ENCODE measurements around the gene HNF4A. TPM values are rescaled to one million over a fixed set of nuclear protein-coding genes. Genes with fewer than 3 reads are reported as not detected.

The HNF4A gene
- total RNA-seq, 1 experiment from 2014 or later = 0.15 TPM

GRCh38 chr20:44428174-44429016 lies 72.9 kb downstream of the HNF4A start:
- ChIA-PET CTCF (interaction anchor here (1.0 kb wide), 1 partner anchor 22 kb away, joined by 3 read pairs; no protein-coding TSS in a partner anchor), POLR2A (no interaction called here)
- TF ChIP-seq GABPB1 (CRISPR knock-in tag; IDR thresholded peaks at IDR 0.05) (peak; percentile 97), AFF4 (CRISPR knock-in tag; IDR thresholded peaks at IDR 0.05; ENCODE audit: borderline replicate concordance) (no peak)
- DNase-seq (ENCODE audit: low spot score) (no peak), ATAC-seq (no peak)
- Mint-ChIP-seq H3K27me3 (ENCODE audit: low read depth) (no peaks in the 10 kb centered on the region), H3K36me3 (no peaks in the 10 kb centered on the region), H3K4me1 (no peaks in the 10 kb centered on the region), H3K27ac (no peak overlapping the region), H3K4me3 (no peak overlapping the region), H3K9me3 (no peaks in the 10 kb centered on the region)

GRCh38 chr20:44429017-44429339 lies 73.5 kb downstream of the HNF4A start:
- no peak for DNase-seq (ENCODE audit: low spot score)

More at GRCh38 chr20:44429017-44429339, 73.5 kb downstream of the HNF4A start:
- Mint-ChIP-seq H3K36me3 (no peaks in the 10 kb centered on the region), H3K27me3 (ENCODE audit: low read depth) (no peaks in the 10 kb centered on the region), H3K4me3 (no peak overlapping the region), H3K27ac (no peak overlapping the region), H3K4me1 (no peaks in the 10 kb centered on the region), H3K9me3 (no peaks in the 10 kb centered on the region)
- ATAC-seq = no peak
- POLR2A ChIA-PET = no interaction called here
- CTCF ChIA-PET = interaction anchor here (1.0 kb wide), 1 partner anchor 21 kb away, joined by 3 read pairs; no protein-coding TSS in a partner anchor
- TF ChIP-seq PRDM15 (CRISPR knock-in tag; IDR thresholded peaks at IDR 0.05) = no peak
- no peak for TF ChIP-seq ZBTB21 (CRISPR knock-in tag; IDR thresholded peaks at IDR 0.05; ENCODE audit: borderline replicate concordance)
- no peak for TF ChIP-seq IRF1 (CRISPR knock-in tag; IDR thresholded peaks at IDR 0.05)
- no peak for TF ChIP-seq TP53 (CRISPR knock-in tag; IDR thresholded peaks at IDR 0.05)
- no peak for TF ChIP-seq E2F5 (CRISPR knock-in tag; IDR thresholded peaks at IDR 0.05)
- TF ChIP-seq PRRX2 (CRISPR knock-in tag; IDR thresholded peaks at IDR 0.05) = no peak
- no peak for TF ChIP-seq ZNF138 (CRISPR knock-in tag; conservative IDR thresholded peaks at IDR 0.05)
